Naive thymus-derived CD4-positive, alpha-beta T cell (primary cell): ENCODE data around the gene CDKN3. TPM values are rescaled to one million over a fixed set of nuclear protein-coding genes. Genes with fewer than 3 reads are reported as not detected.

ENCODE experiments used
- ATAC-seq: fragments of 150-1000 bp; cut with Tn5 transposase; 2 replicates; pipeline ENCODE4 v1.10.0; 2021; ENCODE audit warnings: mild to moderate bottlenecking, moderate library complexity
- CTCF ChIA-PET: fragments of 350-600 bp; sonication (Branson Sonifier 250); formaldehyde crosslinking; loops from one replicate; lab custom pipeline; 2021; ENCODE audit warnings: antibody characterized with exemption; lab: Charles Lee
- POLR2A ChIA-PET: fragments of 350-600 bp; sonication (Branson Sonifier 250); formaldehyde crosslinking; loops from one replicate; lab custom pipeline; 2021; ENCODE audit warnings: antibody characterized with exemption, inconsistent platforms; lab: Charles Lee
- DNase-seq, 9 donors: peaks; one replicate each; pipeline versions ENCODE4 v3.0.0 to v3.0.0-alpha.2; 2020 to 2022; ENCODE audit warnings: mixed read lengths in 1 of 9
- H3K27ac ChIP-seq: one replicate; pipeline ENCODE4 v1.7.0; 2013; ENCODE audit warnings: mild to moderate bottlenecking, low read depth, low read length, moderate library complexity
- H3K27me3 ChIP-seq, 2 donors: one replicate each; pipeline ENCODE4 v1.7.0; 2013; ENCODE audit warnings: low read length in 2 of 2, mild to moderate bottlenecking in 2 of 2, moderate library complexity in 2 of 2; ENCODE audit not compliant: control insufficient read depth in 2 of 2, insufficient read depth in 2 of 2
- H3K36me3 ChIP-seq, 3 experiments: 1 replicate in 2 of 3; 2 replicates in 1 of 3; pipeline ENCODE4 v1.7.0; 2013; ENCODE audit warnings: low read length in 3 of 3, mild to moderate bottlenecking in 3 of 3, moderate library complexity in 1 of 3; ENCODE audit not compliant: insufficient read depth in 3 of 3, control insufficient read depth in 2 of 3
- H3K4me1 ChIP-seq, 2 donors: one replicate each; pipeline ENCODE4 v1.7.0; 2013; ENCODE audit warnings: low read length in 2 of 2, mild to moderate bottlenecking in 2 of 2, moderate library complexity in 1 of 2; ENCODE audit not compliant: control insufficient read depth in 2 of 2, insufficient read depth in 2 of 2
- H3K4me3 ChIP-seq: 2 replicates; pipeline ENCODE4 v1.7.0; 2013; ENCODE audit warnings: mild to moderate bottlenecking, low read length
- H3K9me3 ChIP-seq, 3 experiments: 1 replicate in 2 of 3; 2 replicates in 1 of 3; pipeline ENCODE4 v1.7.0; 2013; ENCODE audit warnings: low read length in 3 of 3; ENCODE audit not compliant: control insufficient read depth in 2 of 3
- H3K27ac Mint-ChIP-seq, 9 donors: one replicate each; pipeline ENCODE4 v1.8.0; 2020 to 2022; ENCODE audit warnings: mixed read lengths in 9 of 9, mild to moderate bottlenecking in 8 of 9, moderate library complexity in 5 of 9, inconsistent platforms in 2 of 9
- H3K27me3 Mint-ChIP-seq, 5 donors: one replicate each; pipeline ENCODE4 v1.8.0; 2021 to 2022; ENCODE audit warnings: mixed read lengths in 5 of 5, mild to moderate bottlenecking in 1 of 5
- H3K36me3 Mint-ChIP-seq, 5 donors: one replicate each; pipeline ENCODE4 v1.8.0; 2020 to 2022; ENCODE audit warnings: mixed read lengths in 5 of 5, mild to moderate bottlenecking in 3 of 5, inconsistent platforms in 1 of 5
- H3K4me1 Mint-ChIP-seq, 7 donors: one replicate each; pipeline ENCODE4 v1.8.0; 2020 to 2022; ENCODE audit warnings: mixed read lengths in 7 of 7, mild to moderate bottlenecking in 3 of 7, inconsistent platforms in 1 of 7
- H3K4me3 Mint-ChIP-seq, 10 donors: one replicate each; pipeline ENCODE4 v1.8.0; 2020 to 2022; ENCODE audit warnings: mild to moderate bottlenecking in 10 of 10, mixed read lengths in 10 of 10, moderate library complexity in 6 of 10, inconsistent platforms in 2 of 10
- H3K9me3 Mint-ChIP-seq, 11 donors: one replicate each; pipeline ENCODE4 v1.8.0; 2020 to 2022; ENCODE audit warnings: mixed read lengths in 11 of 11, mild to moderate bottlenecking in 4 of 11, inconsistent platforms in 1 of 11, moderate library complexity in 1 of 11
- intact Hi-C, 2 donors: fragments of 100-400 bp; cut with micrococcal nuclease; formaldehyde crosslinking; loops; one replicate each; pipeline ENCODE4 v1.15.1; 2023
- polyA plus RNA-seq, 2 donors: library from polyadenylated mRNA; unstranded; fragments of 300-500 nt; fragmentation: Illumina TruSeq; gene quantifications; one replicate each; pipeline ENCODE4 v1.2.3, GENCODE V29; 2021
- total RNA-seq, 6 experiments: library from RNA in 5 of 6; stranded (reverse) in 5 of 6; gene quantifications; 1 replicate in 5 of 6; 2 replicates in 1 of 6; pipeline ENCODE4 v1.2.3 and lab custom pipeline; 2021 to 2026

The CDKN3 gene
- total and polyA plus RNA-seq, 7 experiments from 2014 or later: 0.93 to 48.1 (median 3.0) TPM

- CTCF ChIA-PET: interaction anchor here (0.6 kb wide), 1 partner anchor 19 kb away, joined by 3 read pairs; no protein-coding TSS in a partner anchor
- Mint-ChIP-seq H3K36me3 (peaks cover 0 to 3% (median 0%) of the 10 kb centered on the region in 5 donors), H3K9me3 (peaks cover 0 to 6% (median 0%) of the 10 kb centered on the region in 11 donors), H3K27me3 (peaks cover 0 to 6% (median 4%) of the 10 kb centered on the region in 5 donors), H3K4me3 (peak overlapping the region in 1 of 10 donors; percentile 15), H3K27ac (no peak overlapping the region), H3K4me1 (peaks cover 6 to 29% (median 26%) of the 10 kb centered on the region in 7 donors)
- no peak overlapping the region for H3K27ac ChIP-seq
- H3K4me1 ChIP-seq: peaks cover 9 to 23% of the 10 kb centered on the region in 2 donors
- H3K4me3 ChIP-seq: no peak overlapping the region
- no peaks in the 10 kb centered on the region for H3K9me3 ChIP-seq
- intact Hi-C loops: loop anchor here in 1 of 2 donors (1.0 to 5.0 kb wide), 3 partner anchors 68 to 1292 kb away; partner anchors contain the start of gene DDHD1
- no peak for DNase-seq
- H3K36me3 ChIP-seq: no peaks in the 10 kb centered on the region
- ATAC-seq: no peak
- POLR2A ChIA-PET: interaction anchor here (0.7 kb wide), 1 partner anchor 1198 kb away, joined by 3 read pairs; no protein-coding TSS in a partner anchor
- no peaks in the 10 kb centered on the region for H3K27me3 ChIP-seq
These were observed 47.2 kb downstream of the CDKN3 start for GRCh38 chr14:54443981-54444380.

DNA sequence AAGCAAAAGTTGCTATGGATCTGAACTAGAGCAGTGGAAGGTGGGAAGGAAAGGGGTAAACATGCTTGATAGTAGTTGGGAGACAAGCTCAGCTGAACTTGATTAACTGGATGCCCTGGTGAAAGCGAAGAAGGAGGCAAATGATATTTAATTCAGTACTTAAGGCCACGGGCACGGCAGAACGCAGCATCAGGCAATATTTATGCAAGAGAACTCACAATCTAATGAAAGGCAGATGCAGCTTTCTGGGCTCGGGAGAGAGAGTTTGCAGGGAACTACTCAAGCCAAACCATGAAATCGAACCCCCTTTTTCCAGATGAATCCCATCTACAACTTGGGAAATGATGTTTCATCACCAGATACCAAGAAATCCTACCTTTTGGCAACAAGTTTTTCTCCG, 47.9 kb downstream of the CDKN3 start:
- no peaks in the 10 kb centered on the region for H3K36me3 ChIP-seq
- intact Hi-C loops: loop anchor here in 1 of 2 donors (1.0 to 5.0 kb wide), 3 partner anchors 68 to 1292 kb away; partner anchors contain the start of gene DDHD1
- H3K27me3 Mint-ChIP-seq: peaks cover 0 to 7% (median 4%) of the 10 kb centered on the region in 5 donors
- DNase-seq (no peak), ATAC-seq (no peak)
- ChIA-PET CTCF (no interaction called here), POLR2A (no interaction called here)
- peaks cover 0 to 3% (median 0%) of the 10 kb centered on the region in 5 donors for H3K36me3 Mint-ChIP-seq
- H3K9me3 Mint-ChIP-seq: peaks cover 0 to 6% (median 0%) of the 10 kb centered on the region in 11 donors
- no peaks in the 10 kb centered on the region for H3K27me3 ChIP-seq
- no peaks in the 10 kb centered on the region for H3K9me3 ChIP-seq
- H3K4me1 ChIP-seq: peaks cover 8 to 16% of the 10 kb centered on the region in 2 donors
- H3K4me3 Mint-ChIP-seq: no peak overlapping the region
- no peak overlapping the region for H3K4me3 ChIP-seq
- H3K27ac ChIP-seq: no peak overlapping the region
- H3K27ac Mint-ChIP-seq: no peak overlapping the region
- peaks cover 4 to 22% (median 20%) of the 10 kb centered on the region in 7 donors for H3K4me1 Mint-ChIP-seq

- H3K27ac Mint-ChIP-seq: no peak overlapping the region
- ATAC-seq (no peak), DNase-seq (no peak)
- H3K9me3 ChIP-seq: no peaks in the 10 kb centered on the region
- intact Hi-C loops: no loop called here
- H3K4me1 Mint-ChIP-seq: peaks cover 4 to 11% (median 10%) of the 10 kb centered on the region in 7 donors
- H3K9me3 Mint-ChIP-seq: peaks cover 0 to 6% (median 0%) of the 10 kb centered on the region in 11 donors
- H3K4me3 ChIP-seq: no peak overlapping the region
- ChIA-PET POLR2A (interaction anchor here (0.8 kb wide), 1 partner anchor 458 kb away, joined by 3 read pairs; no protein-coding TSS in a partner anchor), CTCF (no interaction called here)
- H3K27me3 Mint-ChIP-seq: peaks cover 0 to 12% (median 4%) of the 10 kb centered on the region in 5 donors
- H3K27ac ChIP-seq: no peak overlapping the region
- no peaks in the 10 kb centered on the region for H3K27me3 ChIP-seq
- H3K4me1 ChIP-seq: peaks cover 0 to 7% of the 10 kb centered on the region in 2 donors
- H3K4me3 Mint-ChIP-seq: no peak overlapping the region
- peaks cover 0 to 3% (median 0%) of the 10 kb centered on the region in 5 donors for H3K36me3 Mint-ChIP-seq
- H3K36me3 ChIP-seq: no peaks in the 10 kb centered on the region
These were observed 49.4 kb downstream of the CDKN3 start for GRCh38 chr14:54446161-54446693.

GRCh38 chr14:54447231-54447692, 50.5 kb downstream of the CDKN3 start:
- ChIA-PET CTCF (no interaction called here), POLR2A (interaction anchor here (0.6 kb wide), 1 partner anchor 885 kb away, joined by 4 read pairs; no protein-coding TSS in a partner anchor)
- H3K27me3 Mint-ChIP-seq: peaks cover 0 to 12% (median 4%) of the 10 kb centered on the region in 5 donors
- no peak overlapping the region for H3K4me3 ChIP-seq
- H3K27ac Mint-ChIP-seq: no peak overlapping the region
- H3K36me3 ChIP-seq: no peaks in the 10 kb centered on the region
- intact Hi-C loops: no loop called here
- no peak overlapping the region for H3K4me3 Mint-ChIP-seq
- no peaks in the 10 kb centered on the region for H3K4me1 ChIP-seq
- ATAC-seq (peak; percentile 79), DNase-seq (no peak)
- H3K27ac ChIP-seq: no peak overlapping the region
- peaks cover 0 to 4% (median 0%) of the 10 kb centered on the region in 11 donors for H3K9me3 Mint-ChIP-seq
- peaks cover 0 to 3% (median 0%) of the 10 kb centered on the region in 5 donors for H3K36me3 Mint-ChIP-seq
- H3K4me1 Mint-ChIP-seq: peaks cover 0 to 5% (median under 1%) of the 10 kb centered on the region in 7 donors
- no peaks in the 10 kb centered on the region for H3K9me3 ChIP-seq
- no peaks in the 10 kb centered on the region for H3K27me3 ChIP-seq

DNA sequence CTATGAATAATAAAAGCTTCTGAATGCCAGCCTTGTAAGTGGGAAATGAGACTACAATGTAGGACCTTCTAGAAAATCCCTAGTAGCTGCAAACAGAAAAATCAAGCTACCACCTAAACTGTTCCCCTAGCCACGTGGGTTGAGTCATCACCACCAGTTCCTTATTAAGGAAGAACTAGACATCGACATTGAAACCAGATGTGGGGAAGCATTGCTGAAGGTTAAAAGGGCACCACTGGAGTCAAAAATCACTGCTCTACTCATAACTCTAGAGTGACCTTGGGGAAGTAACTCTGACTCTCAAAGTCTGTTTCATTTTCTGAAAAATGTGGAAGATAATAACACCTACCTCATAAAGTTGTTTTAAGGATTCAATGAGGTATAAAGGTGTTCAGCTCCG, 53.7 kb downstream of the CDKN3 start:
- no peaks in the 10 kb centered on the region for H3K9me3 ChIP-seq
- DNase-seq (no peak), ATAC-seq (peak; percentile 80)
- ChIA-PET CTCF (interaction anchor here (1.0 kb wide), 1 partner anchor 37 kb away, joined by 4 read pairs; no protein-coding TSS in a partner anchor), POLR2A (no interaction called here)
- Mint-ChIP-seq H3K27ac (no peak overlapping the region), H3K27me3 (peaks cover 0 to 12% (median 4%) of the 10 kb centered on the region in 5 donors), H3K36me3 (peaks cover 0 to 3% (median 0%) of the 10 kb centered on the region in 5 donors), H3K4me1 (peaks cover 0 to 5% (median 0%) of the 10 kb centered on the region in 7 donors), H3K4me3 (no peak overlapping the region), H3K9me3 (no peaks in the 10 kb centered on the region)
- no peak overlapping the region for H3K27ac ChIP-seq
- intact Hi-C loops: no loop called here
- H3K4me3 ChIP-seq: no peak overlapping the region
- no peaks in the 10 kb centered on the region for H3K27me3 ChIP-seq
- no peaks in the 10 kb centered on the region for H3K36me3 ChIP-seq
- no peaks in the 10 kb centered on the region for H3K4me1 ChIP-seq

DNA sequence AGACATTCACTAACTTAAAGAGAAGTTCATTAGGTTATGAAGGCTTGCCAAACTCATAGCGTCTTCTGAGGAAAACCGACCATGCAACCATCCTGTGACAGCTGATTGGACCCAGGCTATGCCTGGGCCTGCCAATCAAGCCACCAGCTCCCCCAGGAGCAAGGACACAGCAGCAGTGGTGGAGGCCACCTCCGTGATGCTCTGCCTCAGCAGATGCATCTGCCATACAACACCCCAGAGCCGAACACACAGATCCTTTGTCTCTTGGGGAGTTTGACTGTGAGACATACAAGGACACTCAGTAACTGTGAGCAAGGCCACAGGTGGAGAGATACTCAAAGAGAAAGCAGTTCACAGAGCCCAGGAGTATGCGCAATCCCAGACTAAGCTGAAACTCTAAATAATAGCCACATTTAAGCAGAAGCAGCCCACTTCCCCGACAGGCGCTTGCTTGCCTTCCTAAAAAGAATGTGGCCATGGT, 54.4 kb downstream of the CDKN3 start:
- Mint-ChIP-seq H3K27me3 (peaks cover 0 to 12% (median 3%) of the 10 kb centered on the region in 5 donors), H3K4me1 (peaks cover 0 to 5% (median 0%) of the 10 kb centered on the region in 7 donors), H3K27ac (no peak overlapping the region), H3K36me3 (peaks cover 0 to 3% (median 0%) of the 10 kb centered on the region in 5 donors), H3K4me3 (no peak overlapping the region), H3K9me3 (no peaks in the 10 kb centered on the region)
- DNase-seq (no peak), ATAC-seq (no peak)
- Histone ChIP-seq H3K4me1 (no peaks in the 10 kb centered on the region), H3K4me3 (no peak overlapping the region), H3K27ac (no peak overlapping the region), H3K27me3 (no peaks in the 10 kb centered on the region), H3K9me3 (no peaks in the 10 kb centered on the region), H3K36me3 (no peaks in the 10 kb centered on the region)
- intact Hi-C loops: no loop called here
- POLR2A ChIA-PET: no interaction called here
- CTCF ChIA-PET: no interaction called here
